Activated gamma-delta T cell (primary cell): ENCODE results near the gene GUCY2F.

Source experiments
- DNase-seq: peaks from one replicate; lab custom pipeline; 2025; lab: John Stamatoyannopoulos, UW

The GUCY2F gene

DNA sequence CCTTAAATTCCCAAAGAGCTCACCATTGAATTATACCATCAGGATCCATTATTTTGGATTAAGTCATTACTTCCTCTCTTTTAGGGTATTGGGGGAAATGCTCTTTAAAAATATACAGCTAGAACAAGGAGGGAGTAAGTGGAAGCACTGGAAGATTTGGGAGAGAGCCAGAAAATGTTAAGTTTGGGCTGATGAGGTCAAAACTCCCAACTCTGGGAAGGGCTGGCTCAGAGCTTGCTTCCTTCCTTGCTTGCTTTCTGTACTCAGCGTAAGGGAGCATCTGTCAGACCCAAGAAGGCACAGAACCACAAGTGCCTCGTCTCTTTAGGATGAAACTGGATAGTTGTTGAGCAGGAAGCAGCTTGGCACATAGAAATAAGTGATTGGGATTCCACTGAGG is 138.2 kb downstream of the GUCY2F start:
- DNase-seq: no peak

GRCh38 chrX:109336141-109336540 is 145.7 kb downstream of the GUCY2F start:
- DNase-seq: no peak

DNA sequence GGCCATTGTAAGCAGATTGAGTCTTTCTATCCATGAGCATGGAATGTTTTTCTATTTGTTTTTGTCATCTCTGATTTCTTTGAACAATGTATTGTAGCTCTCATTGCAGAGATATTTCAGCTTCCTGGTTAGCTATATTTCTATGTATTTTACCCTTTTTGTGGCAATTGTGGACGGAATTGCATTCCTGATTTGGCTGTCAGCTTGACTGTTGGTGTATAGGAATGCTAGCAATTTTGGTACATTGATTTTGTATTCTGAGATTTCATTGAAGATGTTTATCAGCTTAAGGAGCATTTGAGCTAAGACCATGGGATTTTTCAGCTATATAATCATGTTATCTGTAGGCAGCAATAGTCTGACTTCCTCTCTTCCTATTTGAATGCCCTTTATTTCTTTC is 154.6 kb downstream of the GUCY2F start:
- DNase-seq: no peak
